ENCODE measurements around the gene TM4SF1. TPM values are rescaled to one million over a fixed set of nuclear protein-coding genes. Genes with fewer than 3 reads are reported as not detected.

TM4SF1 gene
- total and polyA plus RNA-seq, 12 donors = 31.5 to 164 (median 63.2) TPM

DNA sequence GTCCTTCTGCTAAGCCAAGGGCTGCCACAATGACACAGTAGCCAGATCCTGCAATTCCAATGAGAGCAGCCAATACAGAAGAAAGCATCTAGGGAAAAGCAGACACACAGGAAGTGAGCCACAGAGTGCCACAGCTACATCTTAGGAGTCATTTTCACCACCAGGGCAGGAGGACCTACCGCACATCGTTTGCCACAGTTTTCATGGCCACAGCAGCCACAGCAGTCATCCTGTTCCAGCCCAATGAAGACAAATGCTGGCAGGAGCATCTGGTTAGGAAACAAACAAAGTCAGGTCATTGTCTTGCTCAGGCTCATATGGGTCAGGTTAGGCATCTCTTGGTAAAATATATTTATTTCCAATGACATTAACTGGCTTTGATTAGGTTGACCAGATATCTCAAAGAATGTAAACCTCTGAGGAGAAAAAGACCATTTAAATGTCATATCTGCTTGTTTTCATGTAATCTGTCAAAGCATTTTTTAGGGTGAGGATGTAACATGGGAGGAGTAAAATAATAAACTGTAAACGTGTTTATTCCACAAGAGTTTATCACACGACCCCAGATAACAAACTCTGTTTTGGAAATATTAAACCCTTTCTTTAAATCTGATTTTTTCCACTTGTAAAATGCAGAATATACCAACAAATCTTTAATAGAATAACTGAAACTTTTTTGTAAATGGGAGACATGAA lies 1.8 kb downstream of the TM4SF1 start:
- intact Hi-C loops (cut with DNase I) = no loop called here
- WGBS, 4 donors = 51 to 77% (median 62%) methylated on average over 4 of the region's 4 CpGs
- H3K4me3 ChIP-seq = peak overlapping the region in 2 of 4 donors; percentile 0 to 60
- H3K4me1 ChIP-seq (replicated peaks in 1 of 2) = peaks cover 0 to 12% of the 10 kb centered on the region in 2 donors
- H3K27ac ChIP-seq = peak overlapping the region in 2 of 5 donors; percentile 50 to 60
- DNase-seq = no peak
- no peaks in the 10 kb centered on the region for H3K9me3 ChIP-seq (replicated peaks in 1 of 3)
- TF ChIP-seq POLR2A (IDR thresholded peaks at IDR 0.05) = no peak
- TF ChIP-seq, protein P1, sequence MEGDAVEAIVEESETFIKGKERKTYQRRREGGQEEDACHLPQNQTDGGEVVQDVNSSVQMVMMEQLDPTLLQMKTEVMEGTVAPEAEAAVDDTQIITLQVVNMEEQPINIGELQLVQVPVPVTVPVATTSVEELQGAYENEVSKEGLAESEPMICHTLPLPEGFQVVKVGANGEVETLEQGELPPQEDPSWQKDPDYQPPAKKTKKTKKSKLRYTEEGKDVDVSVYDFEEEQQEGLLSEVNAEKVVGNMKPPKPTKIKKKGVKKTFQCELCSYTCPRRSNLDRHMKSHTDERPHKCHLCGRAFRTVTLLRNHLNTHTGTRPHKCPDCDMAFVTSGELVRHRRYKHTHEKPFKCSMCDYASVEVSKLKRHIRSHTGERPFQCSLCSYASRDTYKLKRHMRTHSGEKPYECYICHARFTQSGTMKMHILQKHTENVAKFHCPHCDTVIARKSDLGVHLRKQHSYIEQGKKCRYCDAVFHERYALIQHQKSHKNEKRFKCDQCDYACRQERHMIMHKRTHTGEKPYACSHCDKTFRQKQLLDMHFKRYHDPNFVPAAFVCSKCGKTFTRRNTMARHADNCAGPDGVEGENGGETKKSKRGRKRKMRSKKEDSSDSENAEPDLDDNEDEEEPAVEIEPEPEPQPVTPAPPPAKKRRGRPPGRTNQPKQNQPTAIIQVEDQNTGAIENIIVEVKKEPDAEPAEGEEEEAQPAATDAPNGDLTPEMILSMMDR (IDR thresholded peaks at IDR 0.05) = no peak
- H3K27me3 ChIP-seq = no peaks in the 10 kb centered on the region
- no peaks in the 10 kb centered on the region for H3K36me3 ChIP-seq (replicated peaks in 1 of 2)

DNA sequence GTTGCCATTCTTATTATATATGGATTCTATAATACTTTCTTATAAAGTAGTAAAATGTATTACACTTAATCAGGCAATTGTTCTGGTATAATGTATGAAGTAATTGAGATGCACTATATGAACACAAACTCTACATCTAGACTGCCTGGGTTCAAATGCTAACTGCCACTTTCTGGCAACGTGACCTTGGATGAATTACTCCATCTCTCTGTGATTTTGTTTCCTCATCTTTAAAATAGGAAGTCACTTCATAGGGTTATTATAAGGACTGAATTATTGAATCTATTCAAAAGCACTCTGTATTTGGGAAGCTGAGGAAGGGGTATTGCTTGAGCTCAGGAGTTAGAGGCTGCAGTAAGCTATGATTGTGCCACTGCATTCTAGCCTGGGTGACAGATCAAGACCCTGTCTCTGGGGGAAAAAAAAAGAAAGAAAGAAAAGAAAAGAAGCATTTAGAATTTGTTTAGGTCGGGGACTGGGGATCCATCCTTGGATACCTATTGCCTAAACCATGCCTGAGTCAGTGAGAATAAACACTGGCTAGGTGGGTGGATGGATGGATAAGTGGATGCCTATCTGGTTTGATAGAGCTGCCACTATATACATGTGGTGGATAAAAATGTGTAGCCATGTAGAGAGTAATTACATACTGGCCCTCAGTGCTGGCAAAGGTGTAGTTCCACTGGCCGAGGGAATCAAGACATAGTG lies 2.5 kb downstream of the TM4SF1 start:
- peak overlapping the region in 1 of 5 donors; percentile 50 for H3K27ac ChIP-seq
- TF ChIP-seq, protein P1 (IDR thresholded peaks at IDR 0.05) = no peak
- TF ChIP-seq POLR2A (IDR thresholded peaks at IDR 0.05) = no peak
- peaks cover 0 to 17% of the 10 kb centered on the region in 2 donors for H3K4me1 ChIP-seq (replicated peaks in 1 of 2)
- no peaks in the 10 kb centered on the region for H3K36me3 ChIP-seq (replicated peaks in 1 of 2)
- no peak for DNase-seq
- H3K9me3 ChIP-seq (replicated peaks in 1 of 3) = no peaks in the 10 kb centered on the region
- 71 to 79% (median 74%) methylated on average over 3 of the region's 3 CpGs for WGBS, 4 donors
- intact Hi-C loops (cut with DNase I) = no loop called here
- H3K27me3 ChIP-seq = no peaks in the 10 kb centered on the region
- peak overlapping the region in 1 of 4 donors; percentile 60 for H3K4me3 ChIP-seq

DNA sequence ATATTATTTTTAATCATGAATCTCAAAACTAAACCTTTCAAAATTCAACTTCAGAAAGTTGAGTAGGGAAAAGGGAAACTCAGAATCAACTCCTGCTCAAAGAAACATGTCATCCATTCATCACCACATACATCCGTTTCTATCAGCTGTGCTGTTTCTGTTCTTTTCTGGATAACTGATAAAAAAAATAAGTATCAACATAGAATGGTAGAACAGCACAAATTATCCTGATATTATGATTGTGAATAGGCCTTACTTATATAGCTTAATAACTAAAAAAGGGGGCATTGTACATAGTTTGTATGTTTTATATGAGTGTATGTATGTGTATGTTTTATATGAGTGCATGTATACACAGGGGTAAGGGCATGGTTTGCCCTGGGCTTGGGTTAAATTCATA lies 3.1 kb downstream of the TM4SF1 start:
- Histone ChIP-seq H3K4me3 (peak overlapping the region in 1 of 4 donors; percentile 30), H3K27me3 (no peaks in the 10 kb centered on the region), H3K27ac (no peak overlapping the region), H3K4me1 (replicated peaks in 1 of 2) (peaks cover 0 to 17% of the 10 kb centered on the region in 2 donors), H3K9me3 (replicated peaks in 1 of 3) (no peaks in the 10 kb centered on the region), H3K36me3 (replicated peaks in 1 of 2) (no peaks in the 10 kb centered on the region)
- TF ChIP-seq, protein P1 (IDR thresholded peaks at IDR 0.05) = no peak
- TF ChIP-seq POLR2A (IDR thresholded peaks at IDR 0.05) = no peak
- intact Hi-C loops (cut with DNase I) = no loop called here
- no peak for DNase-seq
- 39 to 59% (median 43%) methylated on average over 1 of the region's 1 CpG for WGBS, 4 donors

DNA sequence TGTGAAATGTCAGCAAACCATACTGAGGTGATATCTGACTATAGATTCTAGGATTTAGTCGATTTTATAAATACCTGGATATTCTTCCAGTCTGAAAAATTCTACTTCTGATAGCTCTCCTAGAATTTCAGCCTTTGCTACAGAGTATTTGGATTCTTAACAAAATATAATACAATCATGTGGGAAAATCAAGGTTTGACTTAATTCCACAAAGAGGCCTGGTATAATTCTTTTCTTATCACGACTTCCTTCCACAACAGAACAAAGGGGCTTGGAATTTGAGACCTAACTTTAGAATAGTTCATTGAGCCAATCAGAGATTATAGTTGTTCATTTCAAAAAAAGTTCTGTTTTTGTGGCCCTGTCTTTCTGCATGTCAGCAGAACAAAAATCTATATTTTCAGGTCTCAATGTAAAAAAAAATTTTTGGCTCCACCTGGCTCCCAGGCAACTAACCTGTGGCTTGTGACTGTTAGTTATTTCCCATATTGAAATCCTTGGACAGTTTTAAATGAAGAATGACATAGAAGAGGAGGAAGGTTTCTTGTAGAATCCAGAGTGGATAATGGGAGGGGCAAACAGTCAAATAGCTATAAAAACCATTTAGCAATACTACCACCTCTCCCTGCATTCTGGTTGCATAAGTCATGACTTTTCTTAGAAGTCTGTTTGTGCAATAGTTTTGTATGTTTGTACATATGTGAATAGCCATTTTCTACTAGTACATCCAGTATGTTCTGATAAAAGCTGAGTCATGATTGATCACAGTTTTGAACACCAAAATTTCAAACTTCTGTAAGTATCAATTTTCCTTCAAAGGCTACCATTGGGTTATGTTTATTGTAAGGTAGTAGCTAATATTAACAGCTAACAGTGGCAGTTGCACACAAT lies 4.0 kb downstream of the TM4SF1 start:
- TF ChIP-seq POLR2A (IDR thresholded peaks at IDR 0.05) = no peak
- TF ChIP-seq, protein P1 (IDR thresholded peaks at IDR 0.05) = no peak
- WGBS, 4 donors = 49 to 71% (median 60%) methylated on average over 2 of the region's 2 CpGs
- no peak for DNase-seq
- intact Hi-C loops (cut with DNase I) = no loop called here
- H3K27ac ChIP-seq = peak overlapping the region in 1 of 5 donors; percentile 30
- no peaks in the 10 kb centered on the region for H3K9me3 ChIP-seq (replicated peaks in 1 of 3)
- H3K36me3 ChIP-seq (replicated peaks in 1 of 2) = no peaks in the 10 kb centered on the region
- H3K4me1 ChIP-seq (replicated peaks in 1 of 2) = peaks cover 0 to 17% of the 10 kb centered on the region in 2 donors
- peak overlapping the region in 1 of 4 donors; percentile 30 for H3K4me3 ChIP-seq
- no peaks in the 10 kb centered on the region for H3K27me3 ChIP-seq
